ENCODE data around the gene MINDY4B. TPM values are rescaled to one million over a fixed set of nuclear protein-coding genes. Genes with fewer than 3 reads are reported as not detected.

The MINDY4B gene
- total RNA-seq, 1 donor from 2014 or later = not detected

DNA sequence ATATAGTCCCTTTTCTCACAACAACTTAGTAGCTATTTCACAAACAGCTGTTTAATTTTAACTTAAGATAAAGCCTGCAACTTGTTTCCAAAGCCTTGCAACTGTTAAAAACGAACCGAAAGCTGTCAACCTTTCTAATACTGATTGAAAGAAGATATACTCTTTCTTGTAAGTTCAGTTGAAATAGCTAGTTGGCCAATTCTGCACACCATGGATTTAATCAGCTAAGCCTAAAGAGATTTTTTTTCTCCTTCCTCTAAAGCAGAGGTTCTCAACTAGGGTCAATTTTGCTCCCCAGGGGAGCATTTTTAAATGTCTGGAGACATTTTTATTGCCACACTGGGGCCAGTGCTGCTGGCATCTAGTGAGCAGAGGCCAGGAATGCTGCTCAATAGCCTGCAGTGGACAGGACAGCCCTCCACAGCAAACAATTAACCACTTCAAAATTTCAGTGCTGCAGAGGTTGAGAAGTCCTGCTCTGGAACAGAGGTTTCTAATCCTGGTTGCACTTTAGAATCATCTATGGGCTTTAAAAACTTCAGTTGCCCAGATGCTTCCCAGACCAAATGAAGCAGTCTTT is 26.2 kb downstream of the MINDY4B start:
- Mint-ChIP-seq H3K4me3 (ENCODE audit: unreplicated experiment) (no peak overlapping the region), H3K27ac (ENCODE audit: unreplicated experiment) (no peak overlapping the region), H3K36me3 (ENCODE audit: unreplicated experiment) (no peaks in the 10 kb centered on the region), H3K9me3 (ENCODE audit: unreplicated experiment) (no peaks in the 10 kb centered on the region), H3K27me3 (ENCODE audit: unreplicated experiment) (no peaks in the 10 kb centered on the region), H3K4me1 (ENCODE audit: low read depth, unreplicated experiment) (no peaks in the 10 kb centered on the region)
- no peak for DNase-seq
- TF ChIP-seq, protein P1, sequence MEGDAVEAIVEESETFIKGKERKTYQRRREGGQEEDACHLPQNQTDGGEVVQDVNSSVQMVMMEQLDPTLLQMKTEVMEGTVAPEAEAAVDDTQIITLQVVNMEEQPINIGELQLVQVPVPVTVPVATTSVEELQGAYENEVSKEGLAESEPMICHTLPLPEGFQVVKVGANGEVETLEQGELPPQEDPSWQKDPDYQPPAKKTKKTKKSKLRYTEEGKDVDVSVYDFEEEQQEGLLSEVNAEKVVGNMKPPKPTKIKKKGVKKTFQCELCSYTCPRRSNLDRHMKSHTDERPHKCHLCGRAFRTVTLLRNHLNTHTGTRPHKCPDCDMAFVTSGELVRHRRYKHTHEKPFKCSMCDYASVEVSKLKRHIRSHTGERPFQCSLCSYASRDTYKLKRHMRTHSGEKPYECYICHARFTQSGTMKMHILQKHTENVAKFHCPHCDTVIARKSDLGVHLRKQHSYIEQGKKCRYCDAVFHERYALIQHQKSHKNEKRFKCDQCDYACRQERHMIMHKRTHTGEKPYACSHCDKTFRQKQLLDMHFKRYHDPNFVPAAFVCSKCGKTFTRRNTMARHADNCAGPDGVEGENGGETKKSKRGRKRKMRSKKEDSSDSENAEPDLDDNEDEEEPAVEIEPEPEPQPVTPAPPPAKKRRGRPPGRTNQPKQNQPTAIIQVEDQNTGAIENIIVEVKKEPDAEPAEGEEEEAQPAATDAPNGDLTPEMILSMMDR (IDR thresholded peaks at IDR 0.05; ENCODE audit: partially characterized antibody, unreplicated experiment) = no peak

- TF ChIP-seq, protein P1 (IDR thresholded peaks at IDR 0.05; ENCODE audit: partially characterized antibody, unreplicated experiment) = no peak
- Mint-ChIP-seq H3K4me3 (ENCODE audit: unreplicated experiment) (no peak overlapping the region), H3K27ac (ENCODE audit: unreplicated experiment) (no peak overlapping the region), H3K9me3 (ENCODE audit: unreplicated experiment) (no peaks in the 10 kb centered on the region), H3K36me3 (ENCODE audit: unreplicated experiment) (no peaks in the 10 kb centered on the region), H3K4me1 (ENCODE audit: low read depth, unreplicated experiment) (no peaks in the 10 kb centered on the region), H3K27me3 (ENCODE audit: unreplicated experiment) (no peaks in the 10 kb centered on the region)
- no peak for DNase-seq
Observed at GRCh38 chr3:150878290-150878689, 26.9 kb downstream of the MINDY4B start.

DNA sequence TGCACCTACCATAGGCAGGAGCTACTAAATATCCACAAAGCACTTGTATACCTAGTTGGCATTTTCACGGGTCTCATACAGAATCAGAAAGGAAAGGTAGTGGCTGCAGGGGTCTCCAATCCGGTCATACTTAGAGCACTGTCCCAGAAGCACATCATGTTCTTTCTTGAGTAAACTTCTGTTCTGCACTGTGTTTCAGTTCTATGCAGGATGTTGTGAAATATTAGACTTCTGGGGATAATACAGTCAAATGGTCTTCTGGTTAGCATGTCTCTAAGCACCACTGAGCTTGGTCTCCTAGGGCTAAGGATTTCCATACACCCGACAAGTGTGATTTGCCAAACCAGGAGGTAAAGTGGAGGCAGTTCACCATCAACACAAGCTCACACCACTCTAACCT is 27.9 kb downstream of the MINDY4B start:
- no peak overlapping the region for H3K27ac Mint-ChIP-seq (ENCODE audit: unreplicated experiment)
- no peaks in the 10 kb centered on the region for H3K36me3 Mint-ChIP-seq (ENCODE audit: unreplicated experiment)
- no peak overlapping the region for H3K4me3 Mint-ChIP-seq (ENCODE audit: unreplicated experiment)
- TF ChIP-seq, protein P1 (IDR thresholded peaks at IDR 0.05; ENCODE audit: partially characterized antibody, unreplicated experiment) = no peak
- H3K9me3 Mint-ChIP-seq (ENCODE audit: unreplicated experiment) = no peaks in the 10 kb centered on the region
- DNase-seq = no peak
- H3K4me1 Mint-ChIP-seq (ENCODE audit: low read depth, unreplicated experiment) = no peaks in the 10 kb centered on the region
- no peaks in the 10 kb centered on the region for H3K27me3 Mint-ChIP-seq (ENCODE audit: unreplicated experiment)

- no peak overlapping the region for H3K27ac Mint-ChIP-seq (ENCODE audit: unreplicated experiment)
- DNase-seq = no peak
- H3K27me3 Mint-ChIP-seq (ENCODE audit: unreplicated experiment) = no peaks in the 10 kb centered on the region
- TF ChIP-seq, protein P1 (IDR thresholded peaks at IDR 0.05; ENCODE audit: partially characterized antibody, unreplicated experiment) = no peak
- H3K36me3 Mint-ChIP-seq (ENCODE audit: unreplicated experiment) = no peaks in the 10 kb centered on the region
- H3K4me3 Mint-ChIP-seq (ENCODE audit: unreplicated experiment) = no peak overlapping the region
- no peaks in the 10 kb centered on the region for H3K4me1 Mint-ChIP-seq (ENCODE audit: low read depth, unreplicated experiment)
- no peaks in the 10 kb centered on the region for H3K9me3 Mint-ChIP-seq (ENCODE audit: unreplicated experiment)
Observed at GRCh38 chr3:150876611-150877265, 28.5 kb downstream of the MINDY4B start.

- H3K4me1 Mint-ChIP-seq (ENCODE audit: low read depth, unreplicated experiment) = no peaks in the 10 kb centered on the region
- H3K27me3 Mint-ChIP-seq (ENCODE audit: unreplicated experiment) = no peaks in the 10 kb centered on the region
- H3K9me3 Mint-ChIP-seq (ENCODE audit: unreplicated experiment) = no peaks in the 10 kb centered on the region
- no peaks in the 10 kb centered on the region for H3K36me3 Mint-ChIP-seq (ENCODE audit: unreplicated experiment)
- TF ChIP-seq, protein P1 (IDR thresholded peaks at IDR 0.05; ENCODE audit: partially characterized antibody, unreplicated experiment) = no peak
- DNase-seq = no peak
- no peak overlapping the region for H3K27ac Mint-ChIP-seq (ENCODE audit: unreplicated experiment)
- no peak overlapping the region for H3K4me3 Mint-ChIP-seq (ENCODE audit: unreplicated experiment)
Observed at GRCh38 chr3:150875548-150875947, 29.7 kb downstream of the MINDY4B start.
